ENCODE results near the gene DOCK1.
"Not testable (repeated sequence)": the region's sequence is repeated elsewhere in the genome, so short reads cannot be mapped to it uniquely, and the experiment has no call there.

DOCK1 gene

GRCh38 chr10:126904818-126905701 lies at the start of gene DOCK1:
Gene DOCK1 (plus strand): TSS chr10:126905428. CDS start chr10:126905518, 90 bp downstream.
- DNase-seq (ENCODE audit: low spot score), result peak; percentile 57

- DNase-seq (ENCODE audit: low spot score), result no peak
Measured at GRCh38 chr10:126857178-126857806, 47.9 kb upstream of the DOCK1 start.

GRCh38 chr10:126867567-126868365 lies 37.5 kb upstream of the DOCK1 start:
- no peak for DNase-seq (ENCODE audit: low spot score)

- DNase-seq (ENCODE audit: low spot score), result no peak
Measured at GRCh38 chr10:126868371-126868770, 36.9 kb upstream of the DOCK1 start.

GRCh38 chr10:126872135-126872534 lies 33.1 kb upstream of the DOCK1 start:
- no peak for DNase-seq (ENCODE audit: low spot score)

GRCh38 chr10:126872768-126873167 lies 32.5 kb upstream of the DOCK1 start:
- no peak for DNase-seq (ENCODE audit: low spot score)

- no peak for DNase-seq (ENCODE audit: low spot score)
Measured at GRCh38 chr10:126876456-126876855, 28.8 kb upstream of the DOCK1 start.

- no peak for DNase-seq (ENCODE audit: low spot score)
Measured at GRCh38 chr10:126877390-126877789, 27.8 kb upstream of the DOCK1 start.

GRCh38 chr10:126878594-126878993 lies 26.6 kb upstream of the DOCK1 start:
- DNase-seq (ENCODE audit: low spot score), result no peak

GRCh38 chr10:126880926-126881325 lies 24.3 kb upstream of the DOCK1 start:
- DNase-seq (ENCODE audit: low spot score), result no peak

GRCh38 chr10:126882055-126882454 lies 23.2 kb upstream of the DOCK1 start:
- DNase-seq (ENCODE audit: low spot score), result not testable (repeated sequence)

GRCh38 chr10:126888436-126888835 lies 16.8 kb upstream of the DOCK1 start:
- DNase-seq (ENCODE audit: low spot score), result not testable (repeated sequence)

- no peak for DNase-seq (ENCODE audit: low spot score)
Measured at GRCh38 chr10:126889421-126889820, 15.8 kb upstream of the DOCK1 start.

GRCh38 chr10:126890797-126891196 lies 14.4 kb upstream of the DOCK1 start:
- not testable (repeated sequence) for DNase-seq (ENCODE audit: low spot score)

GRCh38 chr10:126892226-126893175 lies 12.7 kb upstream of the DOCK1 start:
- DNase-seq (ENCODE audit: low spot score), result no peak

- DNase-seq (ENCODE audit: low spot score), result no peak
Measured at GRCh38 chr10:126893206-126893605, 12.0 kb upstream of the DOCK1 start.

- DNase-seq (ENCODE audit: low spot score), result no peak
Measured at GRCh38 chr10:126893841-126894240, 11.4 kb upstream of the DOCK1 start.

GRCh38 chr10:126895214-126895781 lies 9.9 kb upstream of the DOCK1 start:
- DNase-seq (ENCODE audit: low spot score), result no peak

- no peak for DNase-seq (ENCODE audit: low spot score)
Measured at GRCh38 chr10:126898460-126898859, 6.8 kb upstream of the DOCK1 start.

GRCh38 chr10:126899529-126899928 lies 5.7 kb upstream of the DOCK1 start:
- not testable (repeated sequence) for DNase-seq (ENCODE audit: low spot score)

- peak; percentile 10 for DNase-seq (ENCODE audit: low spot score)
Measured at GRCh38 chr10:126902157-126902556, 3.1 kb upstream of the DOCK1 start.

Measured in Ammon's horn (tissue), 1 donor.